ENCODE results near the gene GRB14.
"Not testable (repeated sequence)": the region's sequence is repeated elsewhere in the genome, so short reads cannot be mapped to it uniquely, and the experiment has no call there.

The GRB14 gene

GRCh38 chr2:164465047-164465446 lies 156.2 kb downstream of the GRB14 start:
- not testable (repeated sequence) for H3K9me3 ChIP-seq (ENCODE audit: control insufficient read depth, insufficient read depth, low read length); H3K4me1 ChIP-seq (ENCODE audit: insufficient read depth, low read length); H3K36me3 ChIP-seq (ENCODE audit: insufficient read depth, low read length); H3K9ac ChIP-seq (ENCODE audit: low read depth, low read length)

GRCh38 chr2:164464376-164464775 lies 156.9 kb downstream of the GRB14 start:
- H3K9me3 ChIP-seq (ENCODE audit: control insufficient read depth, insufficient read depth, low read length) = no peaks in the 10 kb centered on the region
- H3K36me3 ChIP-seq (ENCODE audit: insufficient read depth, low read length) = no peaks in the 10 kb centered on the region
- H3K4me1 ChIP-seq (ENCODE audit: insufficient read depth, low read length) = no peaks in the 10 kb centered on the region; the same call in 1 of the 2 replicates
- no peak overlapping the region for H3K9ac ChIP-seq (ENCODE audit: low read depth, low read length)

DNA sequence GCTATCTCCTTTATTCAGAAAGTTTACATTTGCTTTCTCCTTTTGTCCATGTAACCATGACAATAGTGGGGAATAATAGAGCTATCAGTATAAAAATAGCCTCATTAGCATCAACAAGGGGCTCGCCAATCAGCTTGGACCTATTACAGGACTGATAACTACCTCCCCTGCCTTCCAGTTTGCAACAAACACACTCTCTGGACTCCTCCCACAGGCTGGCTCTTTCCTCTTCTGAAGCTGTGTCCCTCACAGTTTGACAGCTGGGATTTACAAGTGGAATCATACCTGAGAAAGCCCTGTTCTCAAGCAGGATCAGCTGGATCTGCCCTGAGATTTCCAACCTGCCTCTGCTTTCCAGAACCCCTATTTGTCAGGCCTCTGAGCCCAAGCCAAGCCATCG lies 162.5 kb downstream of the GRB14 start:
- H3K9me3 ChIP-seq (ENCODE audit: control insufficient read depth, insufficient read depth, low read length) = no peaks in the 10 kb centered on the region
- no peak overlapping the region for H3K9ac ChIP-seq (ENCODE audit: low read depth, low read length)
- peaks cover 25% of the 10 kb centered on the region for H3K4me1 ChIP-seq (ENCODE audit: insufficient read depth, low read length)
- H3K36me3 ChIP-seq (ENCODE audit: insufficient read depth, low read length) = no peaks in the 10 kb centered on the region

- no peak overlapping the region for H3K9ac ChIP-seq (ENCODE audit: low read depth, low read length)
- H3K4me1 ChIP-seq (ENCODE audit: insufficient read depth, low read length) = peaks cover 25% of the 10 kb centered on the region
- no peaks in the 10 kb centered on the region for H3K36me3 ChIP-seq (ENCODE audit: insufficient read depth, low read length)
- no peaks in the 10 kb centered on the region for H3K9me3 ChIP-seq (ENCODE audit: control insufficient read depth, insufficient read depth, low read length)
Observed at GRCh38 chr2:164457271-164457670, 164.0 kb downstream of the GRB14 start.

- peaks cover 25% of the 10 kb centered on the region for H3K4me1 ChIP-seq (ENCODE audit: insufficient read depth, low read length)
- no peaks in the 10 kb centered on the region for H3K36me3 ChIP-seq (ENCODE audit: insufficient read depth, low read length)
- no peaks in the 10 kb centered on the region for H3K9me3 ChIP-seq (ENCODE audit: control insufficient read depth, insufficient read depth, low read length)
- no peak overlapping the region for H3K9ac ChIP-seq (ENCODE audit: low read depth, low read length)
Observed at GRCh38 chr2:164456619-164457018, 164.7 kb downstream of the GRB14 start.

GRCh38 chr2:164453656-164454305 lies 167.5 kb downstream of the GRB14 start:
- Histone ChIP-seq H3K4me1 (ENCODE audit: insufficient read depth, low read length) (peaks cover 22% of the 10 kb centered on the region), H3K36me3 (ENCODE audit: insufficient read depth, low read length) (no peaks in the 10 kb centered on the region), H3K9me3 (ENCODE audit: control insufficient read depth, insufficient read depth, low read length) (no peaks in the 10 kb centered on the region)

GRCh38 chr2:164450278-164450677 lies 171.0 kb downstream of the GRB14 start:
- Histone ChIP-seq H3K36me3 (ENCODE audit: insufficient read depth, low read length) (no peaks in the 10 kb centered on the region), H3K9ac (ENCODE audit: low read depth, low read length) (no peak overlapping the region), H3K4me1 (ENCODE audit: insufficient read depth, low read length) (no peaks in the 10 kb centered on the region), H3K9me3 (ENCODE audit: control insufficient read depth, insufficient read depth, low read length) (no peaks in the 10 kb centered on the region)

More at GRCh38 chr2:164453656-164454305, 167.5 kb downstream of the GRB14 start:
- H3K9ac ChIP-seq (ENCODE audit: low read depth, low read length) = no peak overlapping the region

GRCh38 chr2:164449706-164450105 lies 171.6 kb downstream of the GRB14 start:
- no peaks in the 10 kb centered on the region for H3K9me3 ChIP-seq (ENCODE audit: control insufficient read depth, insufficient read depth, low read length)
- no peak overlapping the region for H3K9ac ChIP-seq (ENCODE audit: low read depth, low read length)
- no peaks in the 10 kb centered on the region for H3K36me3 ChIP-seq (ENCODE audit: insufficient read depth, low read length)
- no peaks in the 10 kb centered on the region for H3K4me1 ChIP-seq (ENCODE audit: insufficient read depth, low read length)

- Histone ChIP-seq H3K9me3 (ENCODE audit: control insufficient read depth, insufficient read depth, low read length) (no peaks in the 10 kb centered on the region), H3K36me3 (ENCODE audit: insufficient read depth, low read length) (no peaks in the 10 kb centered on the region), H3K4me1 (ENCODE audit: insufficient read depth, low read length) (no peaks in the 10 kb centered on the region), H3K9ac (ENCODE audit: low read depth, low read length) (no peak overlapping the region)
Observed at GRCh38 chr2:164447660-164448059, 173.6 kb downstream of the GRB14 start.

Data from ES-I3 (cell line).